NAMALWA (cell line): ENCODE measurements around the gene TNFRSF17.
"Not testable (repeated sequence)": the region's sequence is repeated elsewhere in the genome, so short reads cannot be mapped to it uniquely, and the experiment has no call there.

ENCODE experiments used
- DNase-seq: peaks from one replicate; pipeline ENCODE4 v3.0.0-alpha.2; 2015; ENCODE audit warnings: low spot score

TNFRSF17 gene

DNA sequence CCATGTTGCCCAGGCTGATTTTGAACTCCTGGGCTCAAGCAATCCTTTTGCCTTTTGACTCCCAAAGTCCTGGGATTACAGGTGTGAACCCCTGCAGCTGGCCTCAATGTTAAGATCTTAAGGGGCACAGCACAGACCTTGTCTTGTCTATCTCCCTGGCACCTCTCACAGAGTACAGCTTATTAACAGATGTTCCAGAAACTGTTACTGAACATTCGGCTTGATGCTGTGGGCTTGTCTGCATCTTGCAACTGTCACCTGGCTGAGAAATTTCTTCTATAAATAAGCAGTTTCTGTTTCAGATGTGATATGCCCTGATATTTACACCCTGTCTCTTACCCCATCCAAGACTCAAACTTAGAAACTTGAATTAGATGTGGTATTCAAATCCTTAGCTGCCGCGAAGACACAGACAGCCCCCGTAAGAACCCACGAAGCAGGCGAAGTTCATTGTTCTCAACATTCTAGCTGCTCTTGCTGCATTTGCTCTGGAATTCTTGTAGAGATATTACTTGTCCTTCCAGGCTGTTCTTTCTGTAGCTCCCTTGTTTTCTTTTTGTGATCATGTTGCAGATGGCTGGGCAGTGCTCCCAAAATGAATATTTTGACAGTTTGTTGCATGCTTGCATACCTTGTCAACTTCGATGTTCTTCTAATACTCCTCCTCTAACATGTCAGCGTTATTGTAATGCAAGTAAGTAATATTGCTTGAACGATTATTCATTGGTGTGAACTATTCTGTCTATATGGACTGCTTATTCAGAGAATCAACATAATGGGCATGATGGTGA is at the start of gene TNFRSF17:
TNFRSF17 (plus strand) TSS at position 450 of the 791 bp plus-strand sequence; CDS start at position 565, 115 bp downstream.
- peak; percentile 86 for DNase-seq

DNA sequence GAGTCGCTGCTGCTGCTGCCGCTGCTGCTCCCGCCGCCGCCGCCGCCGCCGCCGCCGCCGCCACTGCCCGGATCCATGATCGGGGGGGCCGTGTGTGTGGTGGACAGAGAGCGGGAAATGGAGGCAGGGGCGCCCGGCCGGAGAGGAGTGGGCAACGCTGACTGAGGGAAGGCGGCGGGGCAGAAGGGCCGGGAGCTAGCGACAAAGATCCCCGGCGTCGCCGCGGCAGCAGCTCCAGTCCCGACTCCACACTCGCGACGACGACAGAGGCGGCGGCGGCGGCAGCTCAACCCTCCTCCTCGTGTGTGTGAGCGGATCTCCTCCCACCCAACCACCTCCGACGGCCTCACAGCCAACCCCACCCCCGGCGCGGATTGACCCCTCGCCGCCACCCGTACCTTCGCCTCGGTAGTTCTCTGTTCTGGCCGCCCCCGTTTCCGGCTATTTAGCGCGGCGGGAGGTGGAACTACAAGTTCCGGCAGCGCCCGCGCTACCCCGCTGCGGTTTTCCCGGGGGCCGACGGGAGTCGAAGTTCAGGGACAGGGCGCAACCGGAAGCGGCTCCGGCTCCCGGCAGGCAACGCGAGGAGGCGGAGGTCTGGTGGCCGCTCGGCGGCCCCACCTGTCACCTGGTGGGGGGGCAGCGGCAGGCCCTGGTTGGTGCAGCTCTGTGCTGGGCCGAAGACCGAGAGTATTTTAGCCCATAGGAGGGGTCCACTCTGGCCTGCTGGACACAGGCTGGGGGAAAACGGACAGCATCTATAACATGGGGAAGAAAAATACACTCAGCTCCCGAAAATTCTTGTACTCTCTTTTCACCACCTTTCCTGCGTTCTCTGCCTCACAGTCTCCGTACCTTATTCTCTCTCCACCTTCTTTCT is 49.1 kb upstream of the TNFRSF17 start, which contains the start of gene GSPT1:
GSPT1 (minus strand) TSS at position 313 of the 880 bp plus-strand sequence; CDS start at position 77, 236 bp downstream.
- DNase-seq: peak; percentile 98

DNA sequence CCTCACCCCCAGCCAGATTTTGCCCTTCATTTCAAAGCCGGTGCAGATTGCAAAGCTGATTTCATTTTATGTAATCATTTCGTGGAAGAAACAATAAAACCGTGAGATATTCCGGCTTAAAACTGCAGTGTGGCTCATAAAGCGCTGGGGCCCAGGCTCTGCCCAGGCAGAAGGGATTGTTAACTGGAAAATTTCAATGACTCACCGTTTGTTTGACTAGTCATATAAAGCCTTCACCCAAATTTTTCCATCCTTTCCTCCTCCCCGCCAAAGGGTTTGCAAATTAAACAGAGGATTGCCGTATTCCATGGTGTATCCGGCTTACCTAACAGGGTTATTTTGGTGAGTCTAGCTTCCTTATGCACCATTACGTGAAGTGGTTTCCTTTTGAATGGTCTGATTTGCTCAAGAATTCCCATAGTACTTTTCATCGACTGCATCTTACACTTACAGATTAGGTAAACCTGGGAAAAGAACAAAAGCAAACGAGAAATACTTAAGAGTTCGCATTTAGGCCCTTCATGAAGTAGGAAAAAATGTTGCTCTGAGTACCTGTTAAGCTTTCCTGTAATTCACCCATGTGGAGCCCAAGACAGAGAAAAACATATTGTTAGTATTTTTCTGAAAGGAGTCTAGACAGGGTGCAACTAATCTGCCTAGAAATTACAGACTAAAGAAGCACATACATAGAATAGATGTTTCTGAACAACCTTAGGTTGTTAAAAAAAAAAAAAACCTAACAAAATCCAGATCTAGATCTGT is 48.3 kb upstream of the TNFRSF17 start:
- DNase-seq: no peak

- not testable (repeated sequence) for DNase-seq
Measured at GRCh38 chr16:11924046-11924445, 41.0 kb upstream of the TNFRSF17 start.

DNA sequence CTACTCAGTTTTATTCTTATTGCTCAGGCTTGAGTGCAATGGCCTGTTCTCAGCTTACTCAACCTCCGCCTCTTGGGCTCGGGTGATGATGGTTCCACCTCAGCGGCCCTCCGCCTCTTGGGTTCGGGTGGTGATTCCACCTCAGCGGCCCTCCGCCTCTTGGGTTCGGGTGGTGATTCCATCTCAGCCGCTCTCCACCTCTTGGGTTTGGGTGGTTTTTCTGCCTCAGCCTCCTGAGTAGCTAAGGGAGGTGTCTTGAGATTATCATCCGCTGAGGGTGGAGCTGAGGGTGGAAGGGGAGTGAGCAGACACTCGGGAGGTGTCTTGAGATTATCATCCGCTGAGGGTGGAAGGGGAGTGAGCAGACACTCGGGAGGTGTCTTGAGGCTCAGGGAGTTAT is 37.7 kb upstream of the TNFRSF17 start:
- DNase-seq: not testable (repeated sequence)

- DNase-seq: not testable (repeated sequence)
Measured at GRCh38 chr16:11941945-11942344, 23.1 kb upstream of the TNFRSF17 start, which contains the start of gene NPIPB2. TSS of gene NPIPB2 (minus strand) at chr16:11942045. CDS start at chr16:11942045, 0 bp downstream.

GRCh38 chr16:11946433-11946832 is 18.6 kb upstream of the TNFRSF17 start:
- no peak for DNase-seq

DNA sequence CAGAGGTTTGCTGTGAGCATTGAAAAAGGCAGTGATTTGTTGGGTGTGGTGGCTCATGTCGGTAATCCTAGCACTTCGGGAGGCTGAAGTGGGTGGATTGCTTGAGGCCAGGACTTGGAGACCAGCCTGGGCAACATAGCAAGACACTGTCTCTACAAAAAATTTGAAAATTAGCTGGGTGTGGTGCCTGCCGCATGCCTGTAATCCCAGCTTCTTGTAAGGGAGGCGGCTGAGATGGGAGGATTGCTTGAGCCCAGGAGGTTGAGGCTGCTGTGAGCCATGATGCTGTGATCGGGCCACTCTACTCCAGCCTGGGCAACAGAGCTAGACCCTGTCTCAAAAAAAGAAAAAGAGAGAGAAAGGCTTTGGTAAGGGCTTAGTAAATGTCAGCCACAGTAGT is 16.2 kb upstream of the TNFRSF17 start:
- DNase-seq: no peak

DNA sequence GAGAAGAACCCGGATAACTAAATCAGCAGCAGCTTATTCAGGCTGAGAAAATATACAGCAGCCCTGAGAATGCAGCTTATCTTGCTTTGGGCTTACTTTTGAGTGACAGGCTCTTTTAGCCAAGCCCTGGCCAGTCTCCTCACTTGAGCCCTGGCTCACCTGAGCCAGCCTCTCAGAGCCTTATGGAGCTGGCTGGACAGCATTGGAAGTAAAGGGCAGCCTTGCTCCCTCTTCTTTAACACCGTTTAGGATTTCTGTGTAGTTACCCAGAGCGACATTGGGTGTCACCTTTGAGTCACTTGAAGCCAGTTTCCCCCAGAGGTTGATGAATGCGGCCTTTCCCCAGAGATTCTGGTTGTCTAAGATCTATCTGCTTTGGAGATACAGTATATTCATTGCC is 15.5 kb upstream of the TNFRSF17 start:
- DNase-seq: peak; percentile 80

GRCh38 chr16:11950388-11950787 is 14.6 kb upstream of the TNFRSF17 start:
- DNase-seq: no peak

DNA sequence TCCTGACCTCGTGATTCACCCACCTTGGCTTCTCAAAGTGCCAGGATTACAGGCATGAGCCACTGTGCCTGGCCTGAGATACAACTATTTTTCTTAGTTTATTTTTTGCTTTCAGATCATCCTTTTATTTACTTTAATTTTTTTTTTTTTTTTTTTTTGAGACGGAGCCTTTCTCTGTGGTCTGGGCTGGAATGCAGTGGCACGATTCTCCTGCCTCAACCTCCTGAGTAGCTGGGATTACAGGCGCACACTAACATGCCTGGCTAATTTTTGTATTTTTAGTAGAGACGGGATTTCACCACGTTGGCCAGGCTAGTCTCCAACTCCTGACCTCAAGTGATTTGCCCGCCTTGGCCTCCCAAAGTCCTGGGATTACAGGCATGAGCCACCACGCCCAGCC is 11.4 kb upstream of the TNFRSF17 start:
- DNase-seq: not testable (repeated sequence)

DNA sequence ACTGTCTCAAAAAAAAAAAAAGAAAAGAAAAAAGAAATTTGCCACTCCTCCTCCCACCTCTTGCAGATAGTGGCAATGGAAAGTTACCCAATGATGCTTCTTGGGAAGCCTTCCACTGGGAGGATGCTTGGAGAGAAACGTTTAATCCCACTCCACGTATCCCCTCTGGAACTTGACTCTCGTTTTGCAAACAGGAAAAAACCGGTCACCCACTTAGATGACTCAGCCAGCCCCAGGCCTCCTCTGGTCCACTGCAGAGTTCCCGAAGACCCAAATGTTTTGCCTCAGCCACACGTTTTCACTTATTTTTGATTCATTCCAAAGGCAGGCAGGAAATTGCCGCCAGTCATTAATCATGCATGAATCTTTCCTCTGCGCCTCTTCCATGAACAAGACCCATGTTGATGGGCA is 9.3 kb upstream of the TNFRSF17 start:
- DNase-seq: no peak

DNA sequence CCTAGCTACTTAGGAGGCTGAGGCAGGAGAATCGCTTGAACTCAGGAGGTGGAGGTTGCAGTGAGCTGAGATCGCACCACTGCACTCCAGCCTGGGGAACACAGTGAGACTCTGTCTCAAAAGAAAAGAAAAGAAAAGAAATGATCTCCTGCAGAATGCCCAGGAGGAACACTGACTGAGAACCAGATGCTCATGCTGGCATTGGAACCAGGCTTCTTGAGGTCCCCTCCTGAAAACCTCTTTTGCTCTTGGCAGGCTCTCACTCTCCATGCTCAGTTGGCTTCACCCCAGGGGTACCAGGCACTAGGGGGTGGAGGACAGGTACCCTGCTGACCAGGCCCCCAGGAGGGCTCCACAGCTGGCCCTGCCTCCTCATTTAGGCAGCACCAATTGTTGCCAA is 8.5 kb upstream of the TNFRSF17 start:
- DNase-seq: no peak

DNA sequence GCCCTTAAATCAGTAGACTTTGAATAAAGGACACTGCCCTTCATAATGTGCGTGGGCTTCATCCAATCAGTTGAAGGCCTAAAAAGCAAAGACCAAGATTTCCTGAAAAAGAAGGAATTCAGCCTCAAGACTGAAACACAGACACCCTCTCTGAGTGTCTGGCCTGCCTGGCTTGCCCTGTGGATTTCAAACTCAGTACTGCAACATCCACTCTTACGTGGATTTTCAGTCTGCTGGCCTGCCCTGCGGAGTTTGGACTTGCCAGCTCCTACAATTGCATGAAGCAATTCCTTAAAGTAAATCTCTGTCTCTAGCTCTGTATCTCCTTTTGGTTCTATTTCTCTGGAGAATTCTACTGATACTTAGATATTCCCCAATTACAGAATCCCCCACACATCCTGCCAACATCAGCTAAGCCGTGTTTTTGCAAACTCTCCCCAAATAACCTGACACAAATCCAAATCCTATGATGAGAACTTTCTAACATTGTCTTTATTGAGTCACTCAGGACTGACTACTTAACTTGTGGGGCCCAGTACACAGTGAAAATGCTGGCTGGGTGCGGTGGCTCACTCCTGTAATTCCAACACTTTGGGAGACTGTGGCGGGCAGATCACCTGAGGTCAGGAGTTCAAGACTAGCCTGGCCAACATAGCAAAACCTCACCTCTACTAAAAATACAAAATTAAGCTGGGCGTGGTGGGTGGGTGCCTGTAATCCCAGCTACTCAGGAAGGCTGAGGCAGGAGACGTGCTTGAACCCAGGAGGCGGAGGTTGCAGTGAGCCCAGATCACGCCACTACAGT is 7.2 kb upstream of the TNFRSF17 start:
- no peak for DNase-seq

DNA sequence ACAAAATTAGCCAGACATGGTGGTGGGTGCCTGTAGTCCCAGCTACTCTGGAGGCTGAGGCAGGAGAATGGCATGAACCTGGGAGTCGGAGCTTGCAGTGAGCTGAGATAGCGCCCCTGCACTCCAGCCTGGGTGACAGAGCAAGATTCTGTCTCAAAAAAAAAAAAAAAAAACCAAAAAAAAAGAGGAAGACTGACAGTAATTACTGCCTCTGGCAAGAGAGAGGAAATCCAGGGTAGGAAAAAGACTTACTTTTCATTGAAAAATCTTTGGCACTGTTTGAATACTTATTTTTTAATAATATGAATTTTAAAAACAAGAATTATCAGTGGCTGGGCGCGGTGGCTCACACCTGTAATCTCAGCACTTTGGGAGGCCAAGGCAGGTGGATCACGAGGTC is 2.6 kb upstream of the TNFRSF17 start:
- not testable (repeated sequence) for DNase-seq

- not testable (repeated sequence) for DNase-seq
Measured at GRCh38 chr16:11962978-11963377, 2.0 kb upstream of the TNFRSF17 start.

- DNase-seq: no peak
Measured at GRCh38 chr16:11963706-11964105, 1.3 kb upstream of the TNFRSF17 start.

- DNase-seq: peak; percentile 82
Measured at GRCh38 chr16:11966173-11966572, 1.2 kb downstream of the TNFRSF17 start.

GRCh38 chr16:11967195-11967911 is 2.3 kb downstream of the TNFRSF17 start:
- DNase-seq: no peak

GRCh38 chr16:11968577-11968976 is 3.6 kb downstream of the TNFRSF17 start:
- DNase-seq: no peak
